Measurements from ENCODE around the gene TMEM31. TPM values are rescaled to one million over a fixed set of nuclear protein-coding genes. Genes with fewer than 3 reads are reported as not detected.

Gene TMEM31, protein sequence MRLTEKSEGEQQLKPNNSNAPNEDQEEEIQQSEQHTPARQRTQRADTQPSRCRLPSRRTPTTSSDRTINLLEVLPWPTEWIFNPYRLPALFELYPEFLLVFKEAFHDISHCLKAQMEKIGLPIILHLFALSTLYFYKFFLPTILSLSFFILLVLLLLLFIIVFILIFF
- not detected for total RNA-seq

GRCh38 chrX:103710609-103711008 is at the start of gene TMEM31:
Gene TMEM31 (plus strand): TSS chrX:103710909. CDS start chrX:103712259, 1,350 bp downstream.
- CTCF ChIA-PET: interaction anchor here (0.7 to 1.1 kb wide), 2 partner anchors 10 to 203 kb away, joined by 3 read pairs; no protein-coding TSS in a partner anchor
- no peaks in the 10 kb centered on the region for H3K36me3 Mint-ChIP-seq (ENCODE audit: low read depth)
- H3K4me3 Mint-ChIP-seq: no peak within 1 kb of the TSS
- no peaks in the 10 kb centered on the region for H3K27me3 Mint-ChIP-seq
- H3K9me3 Mint-ChIP-seq: no peaks in the 10 kb centered on the region
- H3K27ac Mint-ChIP-seq: peak within 1 kb of the TSS; percentile 31
- POLR2A ChIA-PET: no interaction called here
- no peaks in the 10 kb centered on the region for H3K4me1 Mint-ChIP-seq
- DNase-seq: no peak

DNA sequence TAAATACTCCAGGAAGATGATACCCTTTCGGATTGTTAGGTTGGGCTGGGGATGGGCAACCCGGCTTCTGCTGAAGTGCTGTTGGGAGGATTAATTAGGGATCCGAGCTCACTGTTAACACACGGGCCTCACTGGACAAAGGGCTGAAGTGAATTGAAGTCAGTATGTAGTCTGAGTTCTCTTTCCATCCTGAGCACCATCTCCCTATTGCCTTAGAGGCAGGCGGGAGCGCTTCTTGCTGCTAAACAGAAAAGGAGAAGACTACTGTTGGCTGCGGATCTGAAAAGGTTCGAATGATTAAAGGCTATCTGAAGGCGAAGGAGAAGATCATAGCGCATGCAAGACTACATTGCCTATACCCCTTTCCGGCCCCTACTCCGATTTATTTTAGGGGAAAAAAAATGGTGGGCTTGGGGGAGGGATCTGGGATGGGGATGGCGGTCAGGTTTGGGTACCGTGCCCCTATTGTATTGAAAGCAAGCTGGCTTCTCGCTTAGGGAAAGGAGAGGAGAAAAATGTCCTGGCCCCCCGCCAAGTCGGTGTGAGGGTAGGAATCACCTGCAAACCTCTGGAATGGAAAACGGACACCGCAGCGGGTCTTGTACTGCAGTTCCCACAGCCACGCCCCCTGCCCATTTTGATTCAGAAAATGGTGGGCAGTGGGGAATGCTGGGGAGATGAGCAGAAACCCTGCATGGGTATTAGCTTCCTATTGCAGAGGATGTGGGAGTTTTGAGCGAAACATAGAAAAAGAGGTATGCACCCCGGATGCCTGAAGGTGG is 46.5 kb upstream of the TMEM31 start:
- Mint-ChIP-seq H3K36me3 (ENCODE audit: low read depth) (no peaks in the 10 kb centered on the region), H3K4me3 (no peak overlapping the region), H3K4me1 (no peaks in the 10 kb centered on the region), H3K9me3 (no peaks in the 10 kb centered on the region), H3K27me3 (peaks cover 13% of the 10 kb centered on the region), H3K27ac (no peak overlapping the region)
- no peak for DNase-seq
- ChIA-PET POLR2A (no interaction called here), CTCF (interaction anchor here (0.6 kb wide), 1 partner anchor 24 kb away, joined by 4 read pairs; no protein-coding TSS in a partner anchor)

DNA sequence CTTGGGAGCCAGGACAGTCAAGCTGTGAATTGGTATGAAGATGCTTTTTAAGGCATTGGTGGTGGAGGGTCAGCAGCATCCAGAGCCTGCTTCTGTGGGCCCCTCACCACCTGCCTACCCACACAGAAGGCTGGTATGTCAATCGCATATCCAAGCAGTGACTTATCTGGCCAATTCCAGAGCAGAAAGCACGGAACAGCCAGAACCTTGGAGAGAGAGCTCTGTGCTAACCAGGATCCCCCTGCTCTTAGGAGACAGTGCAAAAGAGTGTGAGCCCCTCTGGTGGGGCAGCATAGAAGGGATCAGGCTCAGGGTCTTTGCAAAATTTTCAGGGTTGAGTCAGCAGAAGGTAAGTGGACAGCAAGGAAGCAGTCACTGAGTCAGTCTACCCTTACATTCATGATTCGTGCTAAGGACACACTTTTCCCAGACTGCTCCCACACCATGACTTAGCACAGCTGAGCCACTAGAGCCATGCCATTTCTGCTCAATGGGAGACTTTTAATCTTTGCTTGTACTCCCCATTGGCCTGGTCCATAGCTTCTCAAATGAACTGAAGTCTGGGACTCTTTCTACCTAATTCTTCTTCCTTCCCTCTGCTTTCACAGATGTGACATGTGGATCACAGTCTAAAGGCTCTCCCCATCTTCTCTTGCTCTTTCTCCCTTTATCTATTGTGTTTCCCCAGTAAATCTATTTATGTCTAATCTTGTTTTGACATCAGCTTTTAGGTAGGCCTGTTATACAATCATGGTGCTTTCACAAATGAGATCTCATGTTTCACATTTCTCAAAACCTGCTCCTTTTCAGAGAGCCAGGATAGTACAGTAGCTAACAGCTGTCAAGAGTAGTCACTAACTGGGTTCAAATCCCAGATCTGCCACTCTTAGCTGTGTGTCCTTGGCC is 44.3 kb upstream of the TMEM31 start:
- no peaks in the 10 kb centered on the region for H3K9me3 Mint-ChIP-seq
- ChIA-PET CTCF (no interaction called here), POLR2A (no interaction called here)
- no peak overlapping the region for H3K27ac Mint-ChIP-seq
- H3K27me3 Mint-ChIP-seq: peaks cover 13% of the 10 kb centered on the region
- no peaks in the 10 kb centered on the region for H3K4me1 Mint-ChIP-seq
- H3K4me3 Mint-ChIP-seq: no peak overlapping the region
- H3K36me3 Mint-ChIP-seq (ENCODE audit: low read depth): no peaks in the 10 kb centered on the region
- no peak for DNase-seq

GRCh38 chrX:103669745-103670144 is 41.0 kb upstream of the TMEM31 start:
- Mint-ChIP-seq H3K27ac (no peak overlapping the region), H3K36me3 (ENCODE audit: low read depth) (no peaks in the 10 kb centered on the region), H3K4me1 (no peaks in the 10 kb centered on the region), H3K4me3 (no peak overlapping the region), H3K9me3 (no peaks in the 10 kb centered on the region), H3K27me3 (peaks cover 2% of the 10 kb centered on the region)
- no peak for DNase-seq
- ChIA-PET POLR2A (no interaction called here), CTCF (no interaction called here)

GRCh38 chrX:103674531-103675454 is 35.9 kb upstream of the TMEM31 start:
- Mint-ChIP-seq H3K9me3 (no peaks in the 10 kb centered on the region), H3K36me3 (ENCODE audit: low read depth) (peaks cover 26% of the 10 kb centered on the region), H3K4me1 (no peaks in the 10 kb centered on the region), H3K27me3 (no peaks in the 10 kb centered on the region), H3K4me3 (no peak overlapping the region), H3K27ac (no peak overlapping the region)
- POLR2A ChIA-PET: no interaction called here
- DNase-seq: no peak
- CTCF ChIA-PET: no interaction called here

GRCh38 chrX:103678199-103678993 is 32.3 kb upstream of the TMEM31 start:
- no peak overlapping the region for H3K27ac Mint-ChIP-seq
- no peaks in the 10 kb centered on the region for H3K27me3 Mint-ChIP-seq
- peaks cover 26% of the 10 kb centered on the region for H3K36me3 Mint-ChIP-seq (ENCODE audit: low read depth)

DNA sequence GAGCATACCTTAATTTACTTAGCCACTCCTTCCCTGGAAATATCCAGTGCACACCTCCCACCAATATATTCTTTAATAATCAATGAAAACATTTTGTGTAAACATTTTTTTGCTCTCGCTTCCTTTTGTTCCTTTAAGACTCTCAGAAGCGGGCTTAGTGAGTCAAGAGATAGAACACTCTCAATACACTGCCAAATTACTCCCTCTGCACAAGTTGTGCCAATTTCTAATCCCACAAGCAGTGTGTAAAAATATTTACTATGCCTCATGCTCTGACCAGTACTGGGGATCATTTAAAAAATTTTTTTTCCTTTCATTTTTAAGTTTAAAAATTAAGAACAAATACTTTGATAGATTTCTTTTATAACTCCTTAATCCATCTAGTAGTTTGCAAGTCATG is 29.3 kb upstream of the TMEM31 start:
- ChIA-PET CTCF (no interaction called here), POLR2A (no interaction called here)
- DNase-seq: no peak
- H3K9me3 Mint-ChIP-seq: no peaks in the 10 kb centered on the region
- H3K36me3 Mint-ChIP-seq (ENCODE audit: low read depth): peaks cover 32% of the 10 kb centered on the region
- peaks cover 9% of the 10 kb centered on the region for H3K4me1 Mint-ChIP-seq
- H3K27me3 Mint-ChIP-seq: no peaks in the 10 kb centered on the region
- H3K4me3 Mint-ChIP-seq: no peak overlapping the region
- no peak overlapping the region for H3K27ac Mint-ChIP-seq

More at GRCh38 chrX:103678199-103678993, 32.3 kb upstream of the TMEM31 start:
- no peaks in the 10 kb centered on the region for H3K4me1 Mint-ChIP-seq
- POLR2A ChIA-PET: no interaction called here
- H3K9me3 Mint-ChIP-seq: no peaks in the 10 kb centered on the region
- no peak overlapping the region for H3K4me3 Mint-ChIP-seq
- CTCF ChIA-PET: interaction anchor here (0.6 to 0.7 kb wide), 2 partner anchors 16 to 189 kb away, joined by 3 read pairs; no protein-coding TSS in a partner anchor
- DNase-seq: no peak

- CTCF ChIA-PET: interaction anchor here (0.7 kb wide), 1 partner anchor 35 kb away, joined by 3 read pairs; no protein-coding TSS in a partner anchor
- Mint-ChIP-seq H3K36me3 (ENCODE audit: low read depth) (peaks cover 13% of the 10 kb centered on the region), H3K4me3 (no peak overlapping the region), H3K27me3 (no peaks in the 10 kb centered on the region), H3K9me3 (no peaks in the 10 kb centered on the region), H3K27ac (peak overlapping the region; percentile 89), H3K4me1 (peaks cover 9% of the 10 kb centered on the region)
- POLR2A ChIA-PET: no interaction called here
- no peak for DNase-seq
Measured at GRCh38 chrX:103685396-103685795, 25.3 kb upstream of the TMEM31 start.

- Mint-ChIP-seq H3K9me3 (no peaks in the 10 kb centered on the region), H3K4me3 (no peak within 1 kb of the TSS), H3K36me3 (ENCODE audit: low read depth) (peaks cover 13% of the 10 kb centered on the region), H3K27me3 (no peaks in the 10 kb centered on the region), H3K27ac (peak within 1 kb of the TSS; percentile 89), H3K4me1 (peaks cover 9% of the 10 kb centered on the region)
- ChIA-PET CTCF (interaction anchor here (0.7 to 1.1 kb wide), 4 partner anchors 9 to 450 kb away, joined by 3 to 4 read pairs (median 3); no protein-coding TSS in a partner anchor), POLR2A (no interaction called here)
- peak; percentile 92 for DNase-seq
Measured at GRCh38 chrX:103686199-103687072, 24.3 kb upstream of the TMEM31 start, which contains the start of gene MORF4L2. Gene MORF4L2 (minus strand): TSS chrX:103686699. CDS start chrX:103677027, 9,672 bp downstream.

DNA sequence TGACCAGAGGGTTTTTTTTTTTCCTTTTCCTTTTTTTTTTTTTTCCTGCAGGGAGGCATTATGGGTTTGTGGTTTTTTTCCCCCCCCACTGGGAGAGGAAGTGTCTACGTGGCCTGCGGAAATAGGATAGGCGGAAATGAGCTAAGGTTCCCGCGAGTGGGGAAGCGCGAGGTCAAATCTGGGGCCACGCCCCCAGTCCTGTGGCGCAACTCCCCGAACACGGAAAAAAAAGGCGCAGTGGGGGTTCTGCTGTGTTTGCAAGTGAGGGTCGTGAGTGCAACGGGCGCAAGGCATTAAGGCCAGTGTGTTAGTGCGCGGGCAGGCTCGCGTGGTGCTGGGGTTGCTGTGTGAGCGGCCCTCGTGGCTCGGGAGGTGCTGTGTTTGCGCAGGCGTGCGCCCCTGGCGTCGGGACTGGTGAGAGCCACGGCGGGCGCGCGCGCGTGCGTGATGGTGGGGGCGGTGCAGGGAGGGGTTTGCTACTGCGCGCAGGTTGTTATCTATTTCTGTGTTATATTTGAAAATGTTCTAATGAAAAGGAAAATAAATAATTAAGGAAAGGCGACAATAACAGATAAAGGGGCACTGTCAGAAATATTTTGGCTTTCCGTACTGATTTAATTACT is 23.5 kb upstream of the TMEM31 start:
- no peaks in the 10 kb centered on the region for H3K9me3 Mint-ChIP-seq
- no peak overlapping the region for H3K4me3 Mint-ChIP-seq
- peaks cover 9% of the 10 kb centered on the region for H3K4me1 Mint-ChIP-seq
- H3K36me3 Mint-ChIP-seq (ENCODE audit: low read depth): peaks cover 13% of the 10 kb centered on the region
- POLR2A ChIA-PET: no interaction called here
- CTCF ChIA-PET: interaction anchor here (0.7 to 1.1 kb wide), 3 partner anchors 8 to 450 kb away, joined by 3 to 4 read pairs (median 3); no protein-coding TSS in a partner anchor
- no peak overlapping the region for H3K27ac Mint-ChIP-seq
- peak; percentile 86 for DNase-seq
- H3K27me3 Mint-ChIP-seq: no peaks in the 10 kb centered on the region
